WTC11 (cell line): ENCODE data around the gene TTC21A. TPM values are rescaled to one million over a fixed set of nuclear protein-coding genes. Genes with fewer than 3 reads are reported as not detected.

ENCODE experiments used
- ATAC-seq: fragments of 200-7000 bp; cut with Tn5 transposase; 2 replicates; pipeline ENCODE4 v1.10.0; 2021; ENCODE audit warnings: mild to moderate bottlenecking, moderate library complexity
- CTCF ChIA-PET: fragments of 300-600 bp; sonication (Branson Sonifier 250); formaldehyde crosslinking; loops from one replicate; lab custom pipeline; 2021; ENCODE audit warnings: antibody characterized with exemption; lab: Charles Lee
- POLR2A ChIA-PET: fragments of 350-600 bp; sonication (Branson Sonifier 250); formaldehyde crosslinking; loops from one replicate; lab custom pipeline; 2021; ENCODE audit warnings: antibody characterized with exemption; lab: Charles Lee
- DNase-seq: peaks from one replicate; pipeline ENCODE4 v3.0.0; 2021; ENCODE audit warnings: low spot score
- H3K27ac Mint-ChIP-seq: 2 replicates; pipeline ENCODE4 v1.8.0; 2021; ENCODE audit warnings: mixed read lengths
- H3K27me3 Mint-ChIP-seq: 2 replicates; pipeline ENCODE4 v1.8.0; 2021; ENCODE audit warnings: low read depth, mild to moderate bottlenecking, moderate library complexity, mixed read lengths
- H3K36me3 Mint-ChIP-seq: 2 replicates; pipeline ENCODE4 v1.8.0; 2021; ENCODE audit warnings: mixed read lengths
- H3K4me1 Mint-ChIP-seq: 2 replicates; pipeline ENCODE4 v1.8.0; 2022; ENCODE audit warnings: mixed read lengths
- H3K4me3 Mint-ChIP-seq: 2 replicates; pipeline ENCODE4 v1.8.0; 2021; ENCODE audit warnings: mild to moderate bottlenecking, moderate library complexity, mixed read lengths
- H3K9me3 Mint-ChIP-seq: 2 replicates; pipeline ENCODE4 v1.8.0; 2021; ENCODE audit warnings: mixed read lengths
- CREB1 ChIP-seq: sonication (generic); formaldehyde crosslinking; IDR thresholded peaks from 2 replicates; pipeline ENCODE4 v1.8.0; 2023; ENCODE audit warnings: mild to moderate bottlenecking, missing genetic modification reagents
- E2F4 ChIP-seq: sonication (generic); formaldehyde crosslinking; IDR thresholded peaks from 2 replicates; pipeline ENCODE4 v1.8.1; 2022; ENCODE audit warnings: low read depth, mild to moderate bottlenecking, moderate library complexity, missing genetic modification reagents, borderline replicate concordance
- ESRRA ChIP-seq: sonication (generic); formaldehyde crosslinking; IDR thresholded peaks from 2 replicates; pipeline ENCODE4 v1.8.1; 2022; ENCODE audit warnings: mild to moderate bottlenecking, missing genetic modification reagents, borderline replicate concordance
- FOXP4 ChIP-seq: sonication (generic); formaldehyde crosslinking; IDR thresholded peaks from 2 replicates; pipeline ENCODE4 v1.8.0; 2022; ENCODE audit warnings: mild to moderate bottlenecking, missing genetic modification reagents
- IRF2 ChIP-seq: sonication (generic); formaldehyde crosslinking; IDR thresholded peaks from 2 replicates; pipeline ENCODE4 v1.8.0; 2022; ENCODE audit warnings: low read depth, missing genetic modification reagents, borderline replicate concordance
- SP1 ChIP-seq: sonication (generic); formaldehyde crosslinking; conservative IDR thresholded peaks from 2 replicates; pipeline ENCODE4 v1.8.1; 2022; ENCODE audit warnings: missing genetic modification reagents
- STAT6 ChIP-seq: sonication (generic); formaldehyde crosslinking; conservative IDR thresholded peaks from 2 replicates; pipeline ENCODE4 v1.8.1; 2023; ENCODE audit warnings: mild to moderate bottlenecking, low read depth, missing genetic modification reagents, moderate library complexity
- TP53 ChIP-seq: sonication (generic); formaldehyde crosslinking; IDR thresholded peaks from 2 replicates; pipeline ENCODE4 v1.8.1; 2023; ENCODE audit warnings: mild to moderate bottlenecking, missing genetic modification reagents
- ZNF263 ChIP-seq: sonication (generic); formaldehyde crosslinking; IDR thresholded peaks from 2 replicates; pipeline ENCODE4 v1.8.1; 2022; ENCODE audit warnings: low read depth, mild to moderate bottlenecking, moderate library complexity, missing genetic modification reagents
- ZNF532 ChIP-seq: fragments of 250-450 bp; sonication (Bioruptor Pico); IDR thresholded peaks from 2 replicates; pipeline ENCODE4 v1.9.0; 2021; ENCODE audit warnings: mild to moderate bottlenecking, borderline replicate concordance
- ZSCAN18 ChIP-seq: fragments of 250-450 bp; sonication (Bioruptor Pico); IDR thresholded peaks from 2 replicates; pipeline ENCODE4 v2.1.2; 2022; ENCODE audit warnings: mild to moderate bottlenecking, moderate library complexity
- total RNA-seq: library from RNA; stranded (reverse); gene quantifications from 3 replicates; pipeline ENCODE4 v1.2.3, GENCODE V29; 2021

Gene TTC21A
- total RNA-seq, 1 experiment from 2014 or later: 3.8 TPM

GRCh38 chr3:39088889-39089288 lies 18.6 kb upstream of the TTC21A start (continued):
- TF ChIP-seq FOXP4 (CRISPR knock-in tag): no peak
- no peak for TF ChIP-seq IRF2 (CRISPR knock-in tag)
- TF ChIP-seq E2F4 (CRISPR knock-in tag): no peak

GRCh38 chr3:39090922-39091321 lies 16.6 kb upstream of the TTC21A start:
- CTCF ChIA-PET: no interaction called here
- no peak for DNase-seq
- Mint-ChIP-seq H3K4me3 (no peak overlapping the region), H3K36me3 (peaks cover 45% of the 10 kb centered on the region), H3K27ac (no peak overlapping the region), H3K27me3 (no peaks in the 10 kb centered on the region), H3K4me1 (no peaks in the 10 kb centered on the region), H3K9me3 (no peaks in the 10 kb centered on the region)
- TF ChIP-seq TP53 (CRISPR knock-in tag) (no peak), ZNF263 (CRISPR knock-in tag) (no peak), ZSCAN18 (no peak)
- no peak for ATAC-seq
- POLR2A ChIA-PET: no interaction called here

GRCh38 chr3:39094851-39095677 lies 12.4 kb upstream of the TTC21A start:
- DNase-seq: no peak
- no peak for ATAC-seq
- Mint-ChIP-seq H3K27me3 (no peaks in the 10 kb centered on the region), H3K27ac (no peak overlapping the region), H3K9me3 (no peaks in the 10 kb centered on the region), H3K4me3 (no peak overlapping the region), H3K36me3 (peaks cover 47% of the 10 kb centered on the region), H3K4me1 (no peaks in the 10 kb centered on the region)
- TF ChIP-seq ZSCAN18 (no peak), ESRRA (no peak), SP1 (CRISPR knock-in tag) (no peak), CREB1 (CRISPR knock-in tag) (no peak), ZNF532 (no peak), STAT6 (CRISPR knock-in tag) (no peak)
- ChIA-PET POLR2A (no interaction called here), CTCF (interaction anchor here (0.8 to 2.8 kb wide), 3 partner anchors 30 to 193 kb away, joined by 3 to 10 read pairs (median 7); no protein-coding TSS in a partner anchor)
